Measurements from ENCODE around the gene ITPK1. TPM values are rescaled to one million over a fixed set of nuclear protein-coding genes. Genes with fewer than 3 reads are reported as not detected.

The ITPK1 gene
- total and polyA plus RNA-seq, 10 of the 15 experiments (the other 5 are each of a cell fraction or from before 2014, with no cell fraction given), result 1.3 to 73.2 (median 27.0) TPM

- no peak overlapping the region for H3K4me2 ChIP-seq (ENCODE audit: control insufficient read depth, insufficient read depth)
- intact Hi-C loops (cut with micrococcal nuclease; ENCODE audit: unreplicated experiment), result no loop called here
- POLR2A ChIA-PET, result no interaction called here
- in situ Hi-C loops (cut with MboI), result no loop called here
- FAIRE-seq (no peak), DNase-seq (ENCODE audit: low read depth, low spot score) (no peak), ATAC-seq (no peak)
- no peak overlapping the region for H3K9ac ChIP-seq (ENCODE audit: control insufficient read depth, insufficient read depth, low read length)
- RAD21 ChIA-PET (ENCODE audit: unreplicated experiment), result no interaction called here
- 39% methylated on average over 5 of the region's 5 CpGs for WGBS (ENCODE audit: insufficient coverage, insufficient replicate concordance, low lambda C conversion rate, missing lambda C conversion rate)
- no peaks in the 10 kb centered on the region for H4K20me1 ChIP-seq (ENCODE audit: control insufficient read depth, insufficient read depth)
- H3K4me3 ChIP-seq, result no peak overlapping the region
- H3K79me2 ChIP-seq (ENCODE audit: control insufficient read depth, insufficient read depth, low read length), result no peaks in the 10 kb centered on the region
- no peak overlapping the region for H3K27ac ChIP-seq (ENCODE audit: control insufficient read depth, insufficient read depth)
- SMC1A ChIA-PET (ENCODE audit: uncharacterized antibody, unreplicated experiment), result no interaction called here
- H3K9me3 ChIP-seq (replicated peaks; ENCODE audit: control insufficient read depth, insufficient read depth, low read length), result no peaks in the 10 kb centered on the region
- H3K4me1 ChIP-seq (ENCODE audit: control insufficient read depth, insufficient read depth, low read length), result no peaks in the 10 kb centered on the region; the same call in 1 of the 2 replicates
- H3K27me3 ChIP-seq (replicated peaks in 1 of 2; ENCODE audit: control insufficient read depth in 2 of 2, insufficient read depth in 2 of 2, low read length in 1 of 2), result no peaks in the 10 kb centered on the region
- TF ChIP-seq NRF1 (conservative IDR thresholded peaks at IDR 0.05; ENCODE audit: low read depth, low read length) (no peak), CTCF (IDR thresholded peaks at IDR 0.05 in 2 of 3, conservative IDR thresholded peaks at IDR 0.05 in 1 of 3; ENCODE audit: control insufficient read depth in 2 of 3, extremely low read depth in 1 of 3, insufficient read depth in 1 of 3, low read depth in 3 of 3, low read length in 3 of 3) (no peak)
- TF ChIP-seq, protein P1, sequence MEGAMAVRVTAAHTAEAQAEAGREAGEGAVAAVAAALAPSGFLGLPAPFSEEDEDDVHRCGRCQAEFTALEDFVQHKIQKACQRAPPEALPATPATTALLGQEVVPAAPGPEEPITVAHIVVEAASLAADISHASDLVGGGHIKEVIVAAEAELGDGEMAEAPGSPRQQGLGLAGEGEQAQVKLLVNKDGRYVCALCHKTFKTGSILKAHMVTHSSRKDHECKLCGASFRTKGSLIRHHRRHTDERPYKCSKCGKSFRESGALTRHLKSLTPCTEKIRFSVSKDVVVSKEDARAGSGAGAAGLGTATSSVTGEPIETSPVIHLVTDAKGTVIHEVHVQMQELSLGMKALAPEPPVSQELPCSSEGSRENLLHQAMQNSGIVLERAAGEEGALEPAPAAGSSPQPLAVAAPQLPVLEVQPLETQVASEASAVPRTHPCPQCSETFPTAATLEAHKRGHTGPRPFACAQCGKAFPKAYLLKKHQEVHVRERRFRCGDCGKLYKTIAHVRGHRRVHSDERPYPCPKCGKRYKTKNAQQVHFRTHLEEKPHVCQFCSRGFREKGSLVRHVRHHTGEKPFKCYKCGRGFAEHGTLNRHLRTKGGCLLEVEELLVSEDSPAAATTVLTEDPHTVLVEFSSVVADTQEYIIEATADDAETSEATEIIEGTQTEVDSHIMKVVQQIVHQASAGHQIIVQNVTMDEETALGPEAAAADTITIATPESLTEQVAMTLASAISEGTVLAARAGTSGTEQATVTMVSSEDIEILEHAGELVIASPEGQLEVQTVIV (IDR thresholded peaks at IDR 0.05; ENCODE audit: borderline replicate concordance, partially characterized antibody), result no peak
- BruUV-seq (replicated peaks), result no TSS peak
- no peaks in the 10 kb centered on the region for H3K36me3 ChIP-seq (ENCODE audit: control insufficient read depth in 2 of 2, insufficient read depth in 2 of 2, low read length in 1 of 2)
- no peak overlapping the region for H2AFZ ChIP-seq (ENCODE audit: control insufficient read depth, low read depth, low read length)
- CTCF ChIA-PET, result no interaction called here
Measured at GRCh38 chr14:92926180-92926845, 189.4 kb downstream of the ITPK1 start.

All from GM12878 (cell line).